DND-41 (cell line): ENCODE measurements around the gene ZNF462.

Experiments
- ATAC-seq: fragments of 200-7000 bp; cut with Tn5 transposase; 3 replicates; pipeline ENCODE4 v1.9.1; 2021; ENCODE audit warnings: low read depth; ENCODE audit not compliant: insufficient read depth
- DNase-seq: peaks from one replicate; pipeline ENCODE4 v3.0.0-alpha.2; 2020
- H2AFZ ChIP-seq: 2 replicates; pipeline ENCODE4 v1.6.0; 2012; ENCODE audit warnings: low read depth, low read length
- H3K27ac ChIP-seq: 2 replicates; pipeline ENCODE4 v1.5.1; 2012; ENCODE audit warnings: low read length, inconsistent platforms
- H3K27me3 ChIP-seq: fragments of 200-600 bp; sonication (generic); 2 replicates; pipeline ENCODE4 v1.6.0; 2012; ENCODE audit warnings: low read length, mild to moderate bottlenecking, inconsistent platforms; ENCODE audit not compliant: insufficient read depth, poor library complexity
- H3K36me3 ChIP-seq: 2 replicates; pipeline ENCODE4 v1.5.1; 2012; ENCODE audit warnings: low read length, inconsistent platforms; ENCODE audit not compliant: insufficient read depth
- H3K4me1 ChIP-seq: 2 replicates; pipeline ENCODE4 v1.5.1; 2012; ENCODE audit warnings: mild to moderate bottlenecking, low read length; ENCODE audit not compliant: insufficient read depth
- H3K4me2 ChIP-seq: 2 replicates; pipeline ENCODE4 v1.6.0; 2012; ENCODE audit warnings: mild to moderate bottlenecking, moderate library complexity, low read length, inconsistent platforms; ENCODE audit not compliant: insufficient read depth
- H3K4me3 ChIP-seq, 2 experiments: fragments of 200-600 bp in 1 of 2; shearing (Covaris generic) in 1 of 2; 2 replicates each; pipeline ENCODE4 v1.5.1; 2012 to 2016; ENCODE audit warnings: inconsistent platforms in 2 of 2, low read length in 2 of 2, mild to moderate bottlenecking in 2 of 2, low read depth in 1 of 2, moderate library complexity in 1 of 2
- H3K79me2 ChIP-seq: 2 replicates; pipeline ENCODE4 v1.6.0; 2012; ENCODE audit warnings: low read length, inconsistent platforms; ENCODE audit not compliant: insufficient read depth
- H3K9ac ChIP-seq: 2 replicates; pipeline ENCODE4 v1.6.0; 2012; ENCODE audit warnings: low read depth, mild to moderate bottlenecking, inconsistent platforms, low read length, moderate library complexity
- H3K9me3 ChIP-seq: 2 replicates; pipeline ENCODE4 v1.5.1; 2012; ENCODE audit warnings: low read length, moderate library complexity, mild to moderate bottlenecking, inconsistent platforms; ENCODE audit not compliant: insufficient read depth, severe bottlenecking
- H4K20me1 ChIP-seq: 2 replicates; pipeline ENCODE4 v1.6.0; 2012; ENCODE audit warnings: low read length; ENCODE audit not compliant: insufficient read depth
- EZH2 ChIP-seq: IDR thresholded peaks from 3 replicates; pipeline ENCODE4 v1.6.1; 2012; ENCODE audit warnings: borderline replicate concordance, low read depth, mild to moderate bottlenecking, moderate library complexity, low read length, inconsistent platforms; ENCODE audit not compliant: severe bottlenecking
- TF ChIP-seq, protein P1 (sequence below): IDR thresholded peaks from 2 replicates; pipeline ENCODE4 v1.5.1; 2012; ENCODE audit warnings: borderline replicate concordance, low read length, moderate library complexity, mild to moderate bottlenecking; ENCODE audit not compliant: poor library complexity, severe bottlenecking; ENCODE audit errors: extremely low read depth

The ZNF462 gene

DNA sequence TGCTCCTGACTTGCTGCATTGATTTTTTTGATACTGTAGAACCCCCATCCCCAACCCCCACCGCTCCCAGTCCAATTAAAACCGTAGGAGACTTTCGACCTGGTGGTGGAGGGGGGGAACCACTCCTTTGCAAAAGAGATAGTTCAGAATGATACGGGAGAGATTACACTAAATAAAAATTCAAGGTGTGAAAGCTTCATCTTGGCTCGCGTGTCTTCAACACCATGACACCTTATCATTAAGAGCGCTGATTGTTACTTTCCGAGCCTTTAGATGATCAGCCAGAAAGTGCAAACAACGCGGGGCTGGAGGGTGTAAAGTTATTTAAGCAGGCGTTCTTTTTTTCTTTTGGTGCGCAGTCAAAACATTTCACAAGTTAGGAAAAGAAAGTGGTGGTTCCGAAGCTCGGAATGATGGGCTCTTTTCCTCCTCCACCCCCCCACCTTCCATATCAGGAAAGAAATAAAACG, 1.3 kb upstream of the ZNF462 start:
- H3K27ac ChIP-seq: no peak overlapping the region
- no peak overlapping the region for H3K9ac ChIP-seq
- no peaks in the 10 kb centered on the region for H4K20me1 ChIP-seq
- no peaks in the 10 kb centered on the region for H3K36me3 ChIP-seq
- peak overlapping the region in 1 of 2 experiments; percentile 63; a peak in 2 of 4 replicates for H3K4me3 ChIP-seq
- H3K4me1 ChIP-seq: peaks cover 24% of the 10 kb centered on the region
- H3K27me3 ChIP-seq: no peaks in the 10 kb centered on the region
- no peaks in the 10 kb centered on the region for H3K9me3 ChIP-seq
- no peak for TF ChIP-seq EZH2
- TF ChIP-seq, protein P1, sequence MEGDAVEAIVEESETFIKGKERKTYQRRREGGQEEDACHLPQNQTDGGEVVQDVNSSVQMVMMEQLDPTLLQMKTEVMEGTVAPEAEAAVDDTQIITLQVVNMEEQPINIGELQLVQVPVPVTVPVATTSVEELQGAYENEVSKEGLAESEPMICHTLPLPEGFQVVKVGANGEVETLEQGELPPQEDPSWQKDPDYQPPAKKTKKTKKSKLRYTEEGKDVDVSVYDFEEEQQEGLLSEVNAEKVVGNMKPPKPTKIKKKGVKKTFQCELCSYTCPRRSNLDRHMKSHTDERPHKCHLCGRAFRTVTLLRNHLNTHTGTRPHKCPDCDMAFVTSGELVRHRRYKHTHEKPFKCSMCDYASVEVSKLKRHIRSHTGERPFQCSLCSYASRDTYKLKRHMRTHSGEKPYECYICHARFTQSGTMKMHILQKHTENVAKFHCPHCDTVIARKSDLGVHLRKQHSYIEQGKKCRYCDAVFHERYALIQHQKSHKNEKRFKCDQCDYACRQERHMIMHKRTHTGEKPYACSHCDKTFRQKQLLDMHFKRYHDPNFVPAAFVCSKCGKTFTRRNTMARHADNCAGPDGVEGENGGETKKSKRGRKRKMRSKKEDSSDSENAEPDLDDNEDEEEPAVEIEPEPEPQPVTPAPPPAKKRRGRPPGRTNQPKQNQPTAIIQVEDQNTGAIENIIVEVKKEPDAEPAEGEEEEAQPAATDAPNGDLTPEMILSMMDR: no peak
- H3K79me2 ChIP-seq: peaks cover 6% of the 10 kb centered on the region
- DNase-seq (no peak), ATAC-seq (no peak)
- H2AFZ ChIP-seq: no peak overlapping the region
- H3K4me2 ChIP-seq: 0 out of 2 replicates have a peak overlapping the region, but pooled peaks have one; percentile 66

DNA sequence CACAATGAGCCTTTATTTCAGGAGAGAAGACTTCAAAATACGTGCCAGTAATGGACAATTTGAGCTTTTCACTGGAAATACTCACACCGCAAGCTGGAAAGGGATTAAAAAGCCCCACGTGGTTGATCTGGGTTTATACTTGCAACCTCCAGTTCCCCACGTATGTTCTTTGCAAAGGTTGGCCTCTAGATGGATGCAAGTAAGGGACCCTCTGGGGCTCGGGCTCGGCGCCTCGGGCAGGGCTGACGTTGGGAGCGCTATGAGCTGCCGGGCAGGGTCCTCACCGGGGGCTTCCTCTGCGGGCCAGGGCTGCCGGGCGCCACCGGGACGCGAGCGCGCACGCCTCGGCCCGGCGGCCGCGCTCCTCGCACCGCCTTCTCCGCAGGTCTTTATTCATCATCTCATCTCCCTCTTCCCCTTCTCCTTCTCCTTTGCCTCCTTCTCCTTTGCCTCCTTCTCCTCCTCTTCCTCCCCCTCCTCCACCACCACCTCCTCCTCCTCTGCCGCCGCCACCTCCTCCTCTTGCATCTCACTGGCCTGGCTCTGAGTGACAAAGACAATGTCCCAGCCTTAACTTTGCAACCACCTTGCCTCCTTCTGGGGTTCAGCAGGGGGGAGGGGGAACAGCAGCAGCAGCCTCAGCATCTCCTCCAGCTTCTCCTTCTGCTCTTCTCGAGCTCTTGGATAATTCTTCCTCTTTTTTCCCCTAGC, 701 bp upstream of the ZNF462 start:
- ATAC-seq: peak; percentile 30; the same call in 1 of the 3 replicates
- Histone ChIP-seq H3K27ac (peak overlapping the region; percentile 81), H3K9me3 (no peaks in the 10 kb centered on the region), H4K20me1 (no peaks in the 10 kb centered on the region), H3K4me3 (peak overlapping the region; percentile 52 to 63), H3K4me1 (peaks cover 24% of the 10 kb centered on the region), H2AFZ (peak overlapping the region; percentile 86), H3K27me3 (no peaks in the 10 kb centered on the region), H3K4me2 (peak overlapping the region; percentile 66), H3K79me2 (peaks cover 6% of the 10 kb centered on the region), H3K9ac (peak overlapping the region; percentile 65), H3K36me3 (no peaks in the 10 kb centered on the region)
- TF ChIP-seq, protein P1: no peak
- no peak for TF ChIP-seq EZH2
- DNase-seq: peak; percentile 13

DNA sequence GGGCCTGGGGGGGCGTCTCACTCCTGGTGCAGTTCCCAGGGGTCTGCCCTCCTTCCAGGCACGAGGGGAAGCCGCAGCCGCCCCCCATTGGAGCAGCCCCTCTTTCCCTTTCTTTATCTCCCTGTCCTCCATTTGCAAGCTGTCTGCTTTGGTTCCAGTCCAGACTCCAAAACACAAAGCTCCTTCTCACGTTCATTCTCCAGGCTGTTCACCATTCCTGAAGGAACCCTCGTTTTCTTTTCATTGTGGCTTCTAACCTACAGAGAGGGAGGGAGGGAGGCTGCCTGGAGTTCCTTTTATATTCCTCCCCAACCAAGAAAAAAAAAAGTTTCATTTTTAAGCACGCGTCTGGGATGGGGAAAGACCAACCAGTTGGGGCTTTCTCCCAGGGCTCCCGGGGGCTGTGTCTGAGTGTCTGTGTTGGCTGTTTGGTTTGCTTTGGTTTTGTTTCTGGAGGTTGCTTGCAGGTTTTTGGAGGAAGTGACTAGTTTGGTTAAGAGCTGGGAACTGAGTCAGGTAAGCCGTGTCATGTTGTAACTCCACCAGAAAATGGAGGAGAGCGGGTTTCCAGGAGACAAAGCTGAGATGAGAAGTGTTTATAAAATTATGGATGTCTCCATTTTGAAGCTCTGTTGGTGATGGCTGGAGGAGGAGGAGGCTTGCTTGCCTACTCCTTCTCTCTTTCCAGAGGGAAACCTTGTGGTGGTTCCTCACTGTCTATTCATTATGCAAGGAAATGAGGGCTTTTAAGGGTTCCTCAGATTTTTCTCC, 1.6 kb downstream of the ZNF462 start:
- H3K4me3 ChIP-seq: peak overlapping the region; percentile 52 to 63; a peak in 3 of 4 replicates
- peaks cover 11% of the 10 kb centered on the region for H3K79me2 ChIP-seq
- peak overlapping the region; percentile 65 for H3K9ac ChIP-seq
- peak overlapping the region; percentile 86 for H2AFZ ChIP-seq
- no peaks in the 10 kb centered on the region for H4K20me1 ChIP-seq
- H3K4me2 ChIP-seq: peak overlapping the region; percentile 66
- H3K36me3 ChIP-seq: no peaks in the 10 kb centered on the region
- H3K4me1 ChIP-seq: peaks cover 24% of the 10 kb centered on the region
- TF ChIP-seq EZH2: no peak
- TF ChIP-seq, protein P1: no peak
- DNase-seq (no peak), ATAC-seq (no peak)
- no peaks in the 10 kb centered on the region for H3K9me3 ChIP-seq
- peak overlapping the region; percentile 81 for H3K27ac ChIP-seq
- no peaks in the 10 kb centered on the region for H3K27me3 ChIP-seq
